GM12878 (cell line): ENCODE data around the gene N4BP2. TPM values are rescaled to one million over a fixed set of nuclear protein-coding genes. Genes with fewer than 3 reads are reported as not detected.

Experiments
- ETV6 ChIP-seq, 2 experiments: fragments of 450-650 bp in 1 of 2; IDR thresholded peaks in 1 of 2; conservative IDR thresholded peaks in 1 of 2; 2 replicates each; pipeline ENCODE4 v1.6.1; 2014; ENCODE audit warnings: antibody characterized with exemption in 1 of 2, borderline replicate concordance in 1 of 2, low read depth in 1 of 2, mild to moderate bottlenecking in 1 of 2, moderate library complexity in 1 of 2
- FOS ChIP-seq: IDR thresholded peaks from 3 replicates; pipeline ENCODE4 v1.6.1; 2011; ENCODE audit warnings: borderline replicate concordance; ENCODE audit not compliant: insufficient read length; ENCODE audit errors: extremely low read depth
- HDAC6 ChIP-seq: fragments of 200-600 bp; sonication (generic); IDR thresholded peaks from one replicate; pipeline ENCODE4 v1.8.0; 2017; ENCODE audit warnings: antibody characterized with exemption; ENCODE audit not compliant: unreplicated experiment
- HSF1 ChIP-seq: fragments of 150-350 bp; IDR thresholded peaks from 2 replicates; pipeline ENCODE4 v1.6.1; 2014; ENCODE audit warnings: mild to moderate bottlenecking, low read depth, low read length
- KDM1A ChIP-seq: fragments of 200-600 bp; sonication (generic); IDR thresholded peaks from 2 replicates; pipeline ENCODE4 v1.6.1; 2016; ENCODE audit warnings: borderline replicate concordance
- NKRF ChIP-seq: fragments of 450-650 bp; conservative IDR thresholded peaks from 2 replicates; pipeline ENCODE4 v1.6.1; 2017; ENCODE audit warnings: mild to moderate bottlenecking, moderate library complexity
- POLR2AphosphoS5 ChIP-seq: IDR thresholded peaks from 2 replicates; pipeline ENCODE4 v1.6.1; 2011; ENCODE audit warnings: mild to moderate bottlenecking, low read length, inconsistent platforms
- TBL1XR1 ChIP-seq: IDR thresholded peaks from 2 replicates; pipeline ENCODE4 v1.6.1; 2012; ENCODE audit warnings: low read depth, low read length, improper control_type of control experiment
- TCF7 ChIP-seq: IDR thresholded peaks from 2 replicates; pipeline ENCODE4 v1.6.1; 2014; ENCODE audit warnings: antibody characterized with exemption, borderline replicate concordance
- polyA plus RNA-seq, 11 experiments: library from polyadenylated mRNA; depleted of rRNA in 4 of 11; unstranded in 6 of 11; stranded (reverse) in 5 of 11; fragments of >200 nt; fragmentation: Nextera tagmentation in 4 of 11; fragmentation: Illumina TruSeq in 1 of 11; extraction: Ambion mirVana in 4 of 11; extraction: Trizol in 1 of 11; gene quantifications; 1 replicate in 1 of 11; 2 replicates in 10 of 11; pipeline versions ENCODE4 v1.2.1 to v1.2.3, GENCODE V29; 2011 to 2016; ENCODE audit warnings: inconsistent platforms in 2 of 11, missing spikeins in 2 of 11, low read depth in 1 of 11
- total RNA-seq, 4 experiments: library from RNA; depleted of rRNA in 3 of 4; stranded (reverse); fragments of >200 nt in 3 of 4; fragmentation: Illumina TruSeq in 1 of 4; extraction: Trizol in 1 of 4; gene quantifications; 2 replicates each; pipeline versions ENCODE4 v1.2.1 to v1.2.3, GENCODE V29; 2013 to 2021
- TF ChIP-seq, protein P1 (sequence below): fragments of 450-650 bp; IDR thresholded peaks from 2 replicates; pipeline ENCODE4 v1.6.1; 2017; ENCODE audit warnings: antibody characterized with exemption, mild to moderate bottlenecking, moderate library complexity
- TF ChIP-seq, protein P2 (sequence below): fragments of 450-650 bp; formaldehyde crosslinking; IDR thresholded peaks from 2 replicates; pipeline ENCODE4 v1.4.0; 2020; ENCODE audit warnings: mild to moderate bottlenecking, moderate library complexity
- TF ChIP-seq, protein P3 (sequence below), 3 experiments: IDR thresholded peaks in 2 of 3; conservative IDR thresholded peaks in 1 of 3; 2 replicates each; pipeline ENCODE4 v1.5.1; 2011; ENCODE audit warnings: low read depth in 3 of 3, low read length in 3 of 3, mild to moderate bottlenecking in 3 of 3, control low read depth in 2 of 3, moderate library complexity in 2 of 3, inconsistent platforms in 1 of 3, mixed read lengths in 1 of 3; ENCODE audit not compliant: control insufficient read depth in 2 of 3, insufficient read depth in 1 of 3; ENCODE audit errors: extremely low read depth in 1 of 3
- TF ChIP-seq, protein P4 (sequence below): fragments of 450-650 bp; formaldehyde crosslinking; IDR thresholded peaks from 2 replicates; pipeline ENCODE4 v1.4.0; 2022; ENCODE audit warnings: mild to moderate bottlenecking, moderate library complexity

The N4BP2 gene
- total and polyA plus RNA-seq, 10 of the 15 experiments (the other 5 are each of a cell fraction or from before 2014, with no cell fraction given): 2.3 to 18.7 (median 10.0) TPM

GRCh38 chr4:40186665-40187014, 130.0 kb downstream of the N4BP2 start (continued):
- TF ChIP-seq, protein P1, sequence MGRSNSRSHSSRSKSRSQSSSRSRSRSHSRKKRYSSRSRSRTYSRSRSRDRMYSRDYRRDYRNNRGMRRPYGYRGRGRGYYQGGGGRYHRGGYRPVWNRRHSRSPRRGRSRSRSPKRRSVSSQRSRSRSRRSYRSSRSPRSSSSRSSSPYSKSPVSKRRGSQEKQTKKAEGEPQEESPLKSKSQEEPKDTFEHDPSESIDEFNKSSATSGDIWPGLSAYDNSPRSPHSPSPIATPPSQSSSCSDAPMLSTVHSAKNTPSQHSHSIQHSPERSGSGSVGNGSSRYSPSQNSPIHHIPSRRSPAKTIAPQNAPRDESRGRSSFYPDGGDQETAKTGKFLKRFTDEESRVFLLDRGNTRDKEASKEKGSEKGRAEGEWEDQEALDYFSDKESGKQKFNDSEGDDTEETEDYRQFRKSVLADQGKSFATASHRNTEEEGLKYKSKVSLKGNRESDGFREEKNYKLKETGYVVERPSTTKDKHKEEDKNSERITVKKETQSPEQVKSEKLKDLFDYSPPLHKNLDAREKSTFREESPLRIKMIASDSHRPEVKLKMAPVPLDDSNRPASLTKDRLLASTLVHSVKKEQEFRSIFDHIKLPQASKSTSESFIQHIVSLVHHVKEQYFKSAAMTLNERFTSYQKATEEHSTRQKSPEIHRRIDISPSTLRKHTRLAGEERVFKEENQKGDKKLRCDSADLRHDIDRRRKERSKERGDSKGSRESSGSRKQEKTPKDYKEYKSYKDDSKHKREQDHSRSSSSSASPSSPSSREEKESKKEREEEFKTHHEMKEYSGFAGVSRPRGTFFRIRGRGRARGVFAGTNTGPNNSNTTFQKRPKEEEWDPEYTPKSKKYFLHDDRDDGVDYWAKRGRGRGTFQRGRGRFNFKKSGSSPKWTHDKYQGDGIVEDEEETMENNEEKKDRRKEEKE: no peak
- no peak for TF ChIP-seq ETV6 (conservative IDR thresholded peaks at IDR 0.05 in 1 of 2, IDR thresholded peaks at IDR 0.05 in 1 of 2; ENCODE audit: borderline replicate concordance in 1 of 2, low read depth in 1 of 2)
- TF ChIP-seq, protein P2, sequence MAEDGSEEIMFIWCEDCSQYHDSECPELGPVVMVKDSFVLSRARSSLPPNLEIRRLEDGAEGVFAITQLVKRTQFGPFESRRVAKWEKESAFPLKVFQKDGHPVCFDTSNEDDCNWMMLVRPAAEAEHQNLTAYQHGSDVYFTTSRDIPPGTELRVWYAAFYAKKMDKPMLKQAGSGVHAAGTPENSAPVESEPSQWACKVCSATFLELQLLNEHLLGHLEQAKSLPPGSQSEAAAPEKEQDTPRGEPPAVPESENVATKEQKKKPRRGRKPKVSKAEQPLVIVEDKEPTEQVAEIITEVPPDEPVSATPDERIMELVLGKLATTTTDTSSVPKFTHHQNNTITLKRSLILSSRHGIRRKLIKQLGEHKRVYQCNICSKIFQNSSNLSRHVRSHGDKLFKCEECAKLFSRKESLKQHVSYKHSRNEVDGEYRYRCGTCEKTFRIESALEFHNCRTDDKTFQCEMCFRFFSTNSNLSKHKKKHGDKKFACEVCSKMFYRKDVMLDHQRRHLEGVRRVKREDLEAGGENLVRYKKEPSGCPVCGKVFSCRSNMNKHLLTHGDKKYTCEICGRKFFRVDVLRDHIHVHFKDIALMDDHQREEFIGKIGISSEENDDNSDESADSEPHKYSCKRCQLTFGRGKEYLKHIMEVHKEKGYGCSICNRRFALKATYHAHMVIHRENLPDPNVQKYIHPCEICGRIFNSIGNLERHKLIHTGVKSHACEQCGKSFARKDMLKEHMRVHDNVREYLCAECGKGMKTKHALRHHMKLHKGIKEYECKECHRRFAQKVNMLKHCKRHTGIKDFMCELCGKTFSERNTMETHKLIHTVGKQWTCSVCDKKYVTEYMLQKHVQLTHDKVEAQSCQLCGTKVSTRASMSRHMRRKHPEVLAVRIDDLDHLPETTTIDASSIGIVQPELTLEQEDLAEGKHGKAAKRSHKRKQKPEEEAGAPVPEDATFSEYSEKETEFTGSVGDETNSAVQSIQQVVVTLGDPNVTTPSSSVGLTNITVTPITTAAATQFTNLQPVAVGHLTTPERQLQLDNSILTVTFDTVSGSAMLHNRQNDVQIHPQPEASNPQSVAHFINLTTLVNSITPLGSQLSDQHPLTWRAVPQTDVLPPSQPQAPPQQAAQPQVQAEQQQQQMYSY (CRISPR knock-in tag): 0 out of 2 replicates have a peak, but pooled peaks have one; percentile 6
- TF ChIP-seq NKRF: no peak
- TF ChIP-seq POLR2AphosphoS5: peak; percentile 54; the same call in 1 of the 2 replicates
- TF ChIP-seq, protein P3, sequence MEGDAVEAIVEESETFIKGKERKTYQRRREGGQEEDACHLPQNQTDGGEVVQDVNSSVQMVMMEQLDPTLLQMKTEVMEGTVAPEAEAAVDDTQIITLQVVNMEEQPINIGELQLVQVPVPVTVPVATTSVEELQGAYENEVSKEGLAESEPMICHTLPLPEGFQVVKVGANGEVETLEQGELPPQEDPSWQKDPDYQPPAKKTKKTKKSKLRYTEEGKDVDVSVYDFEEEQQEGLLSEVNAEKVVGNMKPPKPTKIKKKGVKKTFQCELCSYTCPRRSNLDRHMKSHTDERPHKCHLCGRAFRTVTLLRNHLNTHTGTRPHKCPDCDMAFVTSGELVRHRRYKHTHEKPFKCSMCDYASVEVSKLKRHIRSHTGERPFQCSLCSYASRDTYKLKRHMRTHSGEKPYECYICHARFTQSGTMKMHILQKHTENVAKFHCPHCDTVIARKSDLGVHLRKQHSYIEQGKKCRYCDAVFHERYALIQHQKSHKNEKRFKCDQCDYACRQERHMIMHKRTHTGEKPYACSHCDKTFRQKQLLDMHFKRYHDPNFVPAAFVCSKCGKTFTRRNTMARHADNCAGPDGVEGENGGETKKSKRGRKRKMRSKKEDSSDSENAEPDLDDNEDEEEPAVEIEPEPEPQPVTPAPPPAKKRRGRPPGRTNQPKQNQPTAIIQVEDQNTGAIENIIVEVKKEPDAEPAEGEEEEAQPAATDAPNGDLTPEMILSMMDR (IDR thresholded peaks at IDR 0.05 in 2 of 3, conservative IDR thresholded peaks at IDR 0.05 in 1 of 3; ENCODE audit: control insufficient read depth in 2 of 3, extremely low read depth in 1 of 3, insufficient read depth in 1 of 3, low read depth in 3 of 3, low read length in 3 of 3): no peak
- no peak for TF ChIP-seq HDAC6
- no peak for TF ChIP-seq TBL1XR1
- TF ChIP-seq HSF1: no peak
- TF ChIP-seq, protein P4, sequence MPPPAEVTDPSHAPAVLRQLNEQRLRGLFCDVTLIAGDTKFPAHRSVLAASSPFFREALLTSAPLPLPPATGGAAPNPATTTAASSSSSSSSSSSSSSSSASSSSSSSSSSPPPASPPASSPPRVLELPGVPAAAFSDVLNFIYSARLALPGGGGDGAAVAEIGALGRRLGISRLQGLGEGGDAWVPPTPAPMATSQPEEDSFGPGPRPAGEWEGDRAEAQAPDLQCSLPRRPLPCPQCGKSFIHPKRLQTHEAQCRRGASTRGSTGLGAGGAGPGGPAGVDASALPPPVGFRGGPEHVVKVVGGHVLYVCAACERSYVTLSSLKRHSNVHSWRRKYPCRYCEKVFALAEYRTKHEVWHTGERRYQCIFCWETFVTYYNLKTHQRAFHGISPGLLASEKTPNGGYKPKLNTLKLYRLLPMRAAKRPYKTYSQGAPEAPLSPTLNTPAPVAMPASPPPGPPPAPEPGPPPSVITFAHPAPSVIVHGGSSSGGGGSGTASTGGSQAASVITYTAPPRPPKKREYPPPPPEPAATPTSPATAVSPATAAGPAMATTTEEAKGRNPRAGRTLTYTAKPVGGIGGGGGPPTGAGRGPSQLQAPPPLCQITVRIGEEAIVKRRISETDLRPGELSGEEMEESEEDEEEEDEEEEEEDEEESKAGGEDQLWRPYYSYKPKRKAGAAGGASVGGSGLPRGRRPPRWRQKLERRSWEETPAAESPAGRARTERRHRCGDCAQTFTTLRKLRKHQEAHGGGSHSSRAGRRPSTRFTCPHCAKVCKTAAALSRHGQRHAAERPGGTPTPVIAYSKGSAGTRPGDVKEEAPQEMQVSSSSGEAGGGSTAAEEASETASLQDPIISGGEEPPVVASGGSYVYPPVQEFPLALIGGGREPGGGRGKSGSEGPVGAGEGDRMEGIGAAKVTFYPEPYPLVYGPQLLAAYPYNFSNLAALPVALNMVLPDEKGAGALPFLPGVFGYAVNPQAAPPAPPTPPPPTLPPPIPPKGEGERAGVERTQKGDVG (CRISPR knock-in tag): no peak; the same call in 1 of the 2 replicates
- no peak for TF ChIP-seq TCF7
- no peak for TF ChIP-seq FOS
- TF ChIP-seq KDM1A: no peak
